Muscle of arm (tissue), 14 donors: ENCODE data around the gene SLC5A10. TPM values are rescaled to one million over a fixed set of nuclear protein-coding genes. Genes with fewer than 3 reads are reported as not detected.
"Not testable (repeated sequence)": the region's sequence is repeated elsewhere in the genome, so short reads cannot be mapped to it uniquely, and the experiment has no call there.

Experiments used
- DNase-seq: peaks from one replicate; pipeline ENCODE4 v3.0.0-alpha.2; 2013
- long read RNA-seq, 11 donors: transcript quantifications; one replicate each; lab custom pipeline, GENCODE V29; 2026
- polyA plus RNA-seq, 12 donors: library from polyadenylated mRNA; unstranded; fragments of 120-200 nt; gene quantifications; one replicate each; pipeline ENCODE4 v1.2.1, GENCODE V29; 2013; ENCODE audit not compliant: insufficient read length in 12 of 12

The SLC5A10 gene
- under 1 TPM in 7 of 12 donors, not detected in 5; 0.05 to 0.29 (median 0.12) TPM for polyA plus RNA-seq
- long read RNA-seq, donor 1, result 0 reads
- long read RNA-seq, donor 2, result 0 reads
- long read RNA-seq, donor 3, result 0 reads
- long read RNA-seq, donor 4, result 0 reads
- long read RNA-seq, donor 5, result 0 reads
- long read RNA-seq, donor 6, result 0 reads
- long read RNA-seq, donor 7, result 0 reads
- long read RNA-seq, donor 8, result 0 reads
- long read RNA-seq, donor 9, result 0 reads
- long read RNA-seq, donor 10, result 0 reads
- long read RNA-seq, donor 11, result 0 reads

DNA sequence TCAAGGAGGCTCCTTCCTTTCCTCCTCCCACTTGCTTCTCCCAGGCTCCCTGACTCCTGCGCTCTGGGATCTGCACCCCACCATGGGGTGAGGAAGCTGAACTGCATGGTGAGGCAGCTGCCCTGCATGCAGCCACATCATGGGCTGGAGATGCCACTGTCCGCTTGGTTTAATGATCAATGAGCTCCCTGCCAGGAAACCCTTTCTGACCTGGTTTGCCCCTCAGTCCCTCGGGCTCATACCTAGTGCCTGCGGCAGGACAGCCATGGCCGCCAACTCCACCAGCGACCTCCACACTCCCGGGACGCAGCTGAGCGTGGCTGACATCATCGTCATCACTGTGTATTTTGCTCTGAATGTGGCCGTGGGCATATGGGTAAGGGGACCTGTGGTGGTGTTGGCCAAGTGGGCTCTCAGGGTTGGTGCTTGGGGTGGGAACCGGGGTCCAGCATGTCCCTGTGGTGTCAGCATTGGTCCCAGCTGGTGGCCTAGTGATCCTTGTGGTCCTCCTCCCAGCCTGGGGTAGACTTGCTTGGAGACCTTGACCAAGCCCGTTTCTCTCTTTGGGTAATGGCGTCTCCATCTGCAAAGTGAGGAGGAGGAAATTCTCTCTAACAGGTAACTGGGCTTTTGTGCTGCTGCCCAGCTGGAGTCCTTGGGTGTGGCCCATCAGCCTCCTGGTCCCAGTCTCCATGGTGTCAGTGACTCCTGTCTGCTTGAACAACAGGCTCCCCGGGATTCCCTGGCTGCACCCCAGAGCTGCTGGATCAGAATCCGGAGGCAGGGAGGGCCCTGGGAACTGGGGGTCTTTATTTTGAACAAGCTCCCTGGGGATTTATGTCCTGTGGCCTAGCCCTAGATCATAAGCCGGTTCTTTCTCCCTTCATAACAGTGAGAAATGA, at the start of gene SLC5A10:
Gene SLC5A10 (plus strand): TSS at position 225 of the 902 bp plus-strand sequence. CDS start 41 bp downstream, at position 266.
- DNase-seq, result no peak

DNA sequence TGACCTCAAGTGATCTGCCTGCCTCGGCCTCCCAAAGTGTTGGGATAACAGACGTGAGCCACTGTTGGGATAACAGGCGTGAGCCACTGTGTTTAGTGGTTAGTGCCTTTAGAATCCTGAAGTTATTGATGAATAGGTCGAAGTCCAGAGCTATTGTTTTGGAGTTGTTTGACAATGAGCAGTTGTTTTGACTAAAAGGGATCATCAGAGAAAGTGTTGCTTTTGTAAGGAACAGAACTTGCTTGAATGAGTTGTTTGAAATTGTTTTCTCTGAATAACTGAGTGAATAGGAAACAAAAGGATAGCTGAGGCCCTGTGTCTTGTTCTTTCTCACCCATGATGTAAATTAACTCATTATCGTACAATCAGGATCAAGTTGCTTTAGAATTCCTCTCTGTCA, 47.5 kb upstream of the SLC5A10 start:
- DNase-seq, result no peak

DNA sequence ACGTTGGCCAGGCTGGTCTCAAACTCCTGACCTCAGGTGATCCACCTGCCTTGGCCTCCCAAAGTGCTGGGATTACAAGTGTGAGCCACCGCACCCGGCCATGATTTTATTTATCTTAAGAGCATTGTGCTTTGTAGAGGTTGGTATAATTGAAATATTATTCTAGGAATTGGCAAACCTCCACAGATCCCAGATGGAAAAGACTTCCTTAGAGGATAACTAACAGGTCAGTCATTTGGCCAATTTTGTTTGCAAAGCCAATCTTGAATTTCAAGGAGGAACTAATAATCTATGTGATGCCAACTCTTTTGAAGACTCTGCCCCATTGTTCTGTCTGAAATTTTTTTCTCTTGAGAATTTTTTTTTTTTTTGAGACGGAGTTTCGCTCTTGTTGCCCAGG, 46.7 kb upstream of the SLC5A10 start:
- DNase-seq, result no peak

DNA sequence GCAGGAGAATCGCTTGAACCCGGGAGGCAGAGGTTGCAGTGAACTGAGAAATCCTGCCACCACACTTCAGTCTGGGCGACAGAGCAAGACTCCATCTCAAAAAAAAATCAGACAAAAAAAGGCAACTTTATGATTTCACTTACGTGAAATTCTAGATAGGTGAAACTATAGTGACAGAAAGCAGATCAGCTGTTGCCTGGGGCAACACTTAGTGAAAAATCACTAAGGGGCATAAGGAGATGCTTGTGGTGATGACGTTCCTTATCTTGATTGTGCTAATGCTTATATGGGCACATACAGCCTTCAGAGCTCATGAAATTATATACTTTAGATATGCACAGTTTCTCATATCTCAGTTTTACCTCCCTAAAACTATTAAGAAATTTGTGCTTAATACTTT, 41.6 kb upstream of the SLC5A10 start:
- no peak for DNase-seq

DNA sequence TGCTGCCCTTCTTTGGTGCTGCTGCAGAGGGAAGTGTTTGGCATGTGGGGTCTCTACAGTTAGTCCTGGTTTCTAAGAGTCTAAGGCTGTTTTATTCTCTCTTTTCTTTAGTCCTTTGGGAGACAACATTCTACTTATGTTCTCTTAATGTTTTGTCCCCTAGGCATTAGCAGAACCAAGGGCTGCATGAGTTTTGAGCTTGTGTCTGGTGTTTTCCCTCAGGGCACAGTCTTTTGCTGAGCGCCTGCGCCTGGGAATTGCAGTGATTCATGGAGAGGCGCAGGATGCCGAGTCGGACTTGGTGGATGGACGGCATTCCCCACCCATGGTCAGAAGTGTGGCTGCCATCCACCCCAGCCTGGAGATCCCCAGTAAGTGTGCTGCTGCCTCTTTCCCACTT, 41.1 kb upstream of the SLC5A10 start:
- no peak for DNase-seq

DNA sequence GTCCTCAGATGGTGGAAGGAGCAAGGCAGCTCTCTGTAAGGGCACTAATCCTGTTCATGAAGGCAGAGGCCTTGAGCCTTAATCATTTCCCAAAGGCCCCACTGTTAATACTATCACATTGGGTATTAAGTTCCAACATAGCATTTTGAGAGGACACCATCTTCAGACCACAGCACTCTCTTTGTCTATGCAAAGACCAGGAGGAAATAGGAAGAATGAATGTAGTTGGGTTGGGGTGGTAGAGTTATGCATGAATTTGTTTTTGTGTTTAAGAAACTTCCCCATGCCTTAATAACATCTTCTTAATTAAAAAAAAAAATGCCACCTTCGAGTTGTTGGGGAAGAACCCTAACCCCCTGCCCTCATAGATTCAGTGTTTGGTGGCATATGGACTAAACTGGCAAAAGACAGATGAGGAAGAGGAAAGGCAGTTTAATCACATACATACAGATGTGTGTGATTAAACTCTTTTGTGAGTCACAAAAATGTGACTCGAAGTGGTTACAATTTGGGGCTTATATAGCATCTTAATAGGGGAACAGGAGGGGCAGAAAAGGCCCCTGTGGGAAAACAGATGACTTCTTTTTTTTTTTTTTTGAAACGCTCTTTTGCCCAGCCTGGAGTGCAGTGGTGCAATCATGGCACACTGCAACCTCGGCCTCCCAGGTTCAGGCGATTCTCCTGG, 35.0 kb upstream of the SLC5A10 start:
- no peak for DNase-seq

DNA sequence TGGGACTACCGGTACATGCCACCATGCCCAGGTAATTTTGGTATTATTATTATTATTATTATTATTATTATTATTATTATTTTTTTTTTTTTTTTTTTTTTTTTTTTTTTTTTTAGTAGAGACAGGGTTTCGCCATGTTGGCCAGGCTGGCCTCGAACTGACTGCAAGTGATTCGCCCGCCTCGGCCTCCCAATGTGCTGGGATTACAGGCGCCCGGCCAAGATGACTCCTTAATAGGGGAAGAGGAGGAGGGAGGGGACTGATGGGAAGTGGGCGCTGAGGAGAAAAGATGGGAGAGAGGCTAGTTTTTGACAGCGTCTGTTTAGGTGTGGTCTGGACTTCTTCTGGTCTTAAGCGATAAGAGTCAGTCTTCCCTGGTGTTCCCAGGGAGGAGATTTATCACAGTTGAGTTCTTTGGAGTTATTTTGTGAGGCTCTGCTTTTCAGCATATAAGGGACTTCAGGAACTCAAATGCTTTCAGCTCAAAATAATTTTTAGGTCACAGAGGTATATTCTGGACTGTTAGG, 34.4 kb upstream of the SLC5A10 start:
- DNase-seq, result no peak

DNA sequence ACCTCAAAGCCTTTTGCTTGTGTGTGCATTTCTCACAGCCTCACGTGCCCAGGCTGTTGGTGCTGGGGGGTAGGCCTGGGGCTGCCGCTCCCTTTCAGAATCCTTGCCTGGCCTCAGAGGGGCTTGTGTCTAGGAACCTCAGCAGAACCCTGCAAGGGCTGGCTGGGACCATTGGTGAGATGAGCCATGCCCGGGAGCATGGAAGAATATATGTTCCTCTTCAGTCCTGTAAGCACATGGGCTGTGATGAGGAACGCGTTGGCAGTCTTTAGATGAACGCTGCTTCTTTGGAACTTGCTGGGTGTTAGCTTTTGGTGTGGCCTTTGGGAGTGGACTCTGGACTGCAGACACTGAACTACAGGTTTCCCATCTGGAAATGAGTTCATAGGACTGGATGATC, 32.0 kb upstream of the SLC5A10 start:
- no peak for DNase-seq

DNA sequence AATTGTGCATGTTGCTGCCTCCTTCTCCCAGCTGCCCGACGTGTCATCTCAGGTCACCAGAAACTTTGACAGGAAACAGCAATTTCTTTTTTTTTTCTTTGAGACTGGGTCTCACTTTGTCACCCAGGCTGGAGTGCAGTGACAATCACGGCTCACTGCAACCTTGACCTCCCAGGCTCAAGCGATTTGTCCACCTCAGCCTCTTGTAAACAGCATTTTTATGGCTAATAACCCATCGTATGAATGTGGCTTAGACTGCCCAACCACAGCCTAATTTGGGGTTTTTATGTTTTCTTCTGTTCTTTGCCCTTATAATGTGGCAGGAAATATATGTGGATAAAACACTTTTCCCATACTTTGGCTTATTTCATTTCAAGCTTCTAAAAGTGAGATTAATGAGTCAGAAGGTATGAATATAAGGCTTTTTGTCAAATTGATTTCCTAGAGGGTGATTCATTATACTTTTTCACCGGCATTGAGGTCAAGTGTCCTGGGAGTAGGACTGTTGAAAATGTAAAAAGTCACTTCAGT, 31.0 kb upstream of the SLC5A10 start:
- no peak for DNase-seq

DNA sequence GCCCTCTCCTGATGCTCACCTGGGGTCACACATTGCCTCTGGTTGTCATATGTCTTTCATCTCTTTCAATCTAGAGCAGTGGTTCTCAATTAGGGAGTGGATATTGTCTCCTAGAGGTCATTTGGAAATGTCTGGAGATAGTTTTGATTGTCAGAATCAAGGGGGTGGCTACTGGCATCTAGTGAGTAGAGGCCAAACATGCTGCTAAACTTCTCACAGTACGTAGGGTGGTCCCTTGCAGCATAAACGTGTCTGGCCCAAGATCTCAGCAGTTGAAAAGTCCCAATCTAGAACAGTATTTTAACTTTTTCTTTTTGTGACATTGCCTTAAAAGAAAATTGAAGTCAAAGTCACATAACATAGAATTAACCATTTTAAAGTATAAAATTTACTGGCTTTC, 30.5 kb upstream of the SLC5A10 start:
- no peak for DNase-seq

DNA sequence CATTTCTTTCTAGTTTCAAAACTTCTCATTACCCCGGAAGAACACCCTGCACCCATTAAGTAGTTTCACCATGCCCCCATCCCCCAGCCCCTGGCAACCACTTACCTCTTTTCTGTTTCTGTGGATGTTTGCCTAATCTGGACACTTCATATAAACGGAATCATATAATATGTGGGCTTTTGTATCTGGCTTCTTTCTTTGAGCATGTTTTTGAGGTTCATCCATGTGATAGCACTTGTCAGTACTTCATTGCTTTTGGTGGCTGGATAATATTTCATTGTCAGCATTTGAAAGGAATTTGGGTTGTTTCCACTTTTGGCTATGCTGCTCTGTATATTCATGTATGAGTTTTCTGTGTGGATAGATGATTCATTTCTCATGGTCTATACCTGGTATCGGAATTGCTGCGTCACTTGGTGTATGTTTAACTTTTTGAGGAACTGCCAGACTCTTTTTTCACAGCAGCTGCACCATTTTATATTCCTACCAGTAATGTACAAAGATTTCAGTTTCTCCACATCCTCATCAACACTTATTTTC, 30.0 kb upstream of the SLC5A10 start:
- DNase-seq, result no peak

DNA sequence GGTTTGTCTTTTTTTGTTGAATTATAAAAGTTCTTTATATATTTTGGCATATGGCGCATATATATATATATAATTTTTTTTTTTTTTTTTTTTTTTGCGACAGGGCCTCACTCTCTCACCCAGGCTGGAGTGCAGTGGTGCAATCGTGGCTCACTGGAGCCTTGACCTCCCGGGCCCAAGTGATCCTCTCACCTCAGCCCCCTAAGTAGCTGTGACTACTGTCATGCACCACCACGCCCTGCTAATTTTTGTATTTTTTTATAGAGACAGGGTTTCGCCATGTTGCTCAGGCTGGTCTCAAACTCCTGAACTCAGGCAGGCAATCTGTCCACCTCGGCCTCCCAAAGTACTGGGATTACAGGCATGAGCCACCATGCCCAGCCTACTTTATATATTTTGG, 29.4 kb upstream of the SLC5A10 start:
- not testable (repeated sequence) for DNase-seq

DNA sequence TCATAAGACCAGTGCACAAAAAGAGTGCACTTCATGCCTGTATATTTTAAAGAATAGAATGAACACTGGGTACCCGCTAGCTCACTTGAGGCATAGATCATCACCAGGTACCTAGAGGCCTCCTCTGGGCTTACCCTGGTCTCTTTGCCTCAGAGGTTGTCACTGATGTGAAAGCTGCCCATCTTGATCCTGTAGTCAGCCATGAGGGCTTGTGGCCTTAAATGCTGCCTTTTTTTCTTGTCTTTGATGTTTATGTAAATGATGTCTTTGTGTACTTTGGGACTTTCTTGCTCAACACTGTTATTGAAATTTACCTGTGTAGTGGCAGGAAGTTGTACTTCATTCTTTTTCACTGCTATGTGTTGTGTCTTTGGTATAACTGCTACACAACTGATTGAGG, 26.8 kb upstream of the SLC5A10 start:
- no peak for DNase-seq

DNA sequence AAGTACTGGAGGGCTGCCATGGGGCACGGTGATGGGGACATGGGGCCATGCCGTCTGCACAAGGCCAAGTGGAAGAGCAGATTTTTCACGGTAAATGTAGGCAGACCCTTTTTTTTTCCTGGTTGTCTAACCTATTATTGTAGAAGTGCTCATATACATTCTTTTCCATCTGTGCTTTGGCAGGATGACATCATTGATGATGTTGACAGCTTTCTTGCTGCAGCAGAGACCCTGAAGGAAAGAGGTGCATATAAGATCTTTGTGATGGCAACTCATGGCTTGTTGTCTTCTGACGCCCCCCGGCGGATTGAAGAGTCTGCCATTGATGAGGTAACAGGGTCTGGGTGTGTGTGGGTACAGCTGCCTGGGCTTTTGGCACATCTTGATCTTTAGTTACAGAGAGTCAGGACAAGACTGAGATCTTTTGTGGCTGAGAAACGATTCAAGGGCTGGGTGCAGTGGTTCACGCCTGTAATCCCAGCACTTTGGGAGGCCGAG, 23.3 kb upstream of the SLC5A10 start:
- DNase-seq, result no peak

DNA sequence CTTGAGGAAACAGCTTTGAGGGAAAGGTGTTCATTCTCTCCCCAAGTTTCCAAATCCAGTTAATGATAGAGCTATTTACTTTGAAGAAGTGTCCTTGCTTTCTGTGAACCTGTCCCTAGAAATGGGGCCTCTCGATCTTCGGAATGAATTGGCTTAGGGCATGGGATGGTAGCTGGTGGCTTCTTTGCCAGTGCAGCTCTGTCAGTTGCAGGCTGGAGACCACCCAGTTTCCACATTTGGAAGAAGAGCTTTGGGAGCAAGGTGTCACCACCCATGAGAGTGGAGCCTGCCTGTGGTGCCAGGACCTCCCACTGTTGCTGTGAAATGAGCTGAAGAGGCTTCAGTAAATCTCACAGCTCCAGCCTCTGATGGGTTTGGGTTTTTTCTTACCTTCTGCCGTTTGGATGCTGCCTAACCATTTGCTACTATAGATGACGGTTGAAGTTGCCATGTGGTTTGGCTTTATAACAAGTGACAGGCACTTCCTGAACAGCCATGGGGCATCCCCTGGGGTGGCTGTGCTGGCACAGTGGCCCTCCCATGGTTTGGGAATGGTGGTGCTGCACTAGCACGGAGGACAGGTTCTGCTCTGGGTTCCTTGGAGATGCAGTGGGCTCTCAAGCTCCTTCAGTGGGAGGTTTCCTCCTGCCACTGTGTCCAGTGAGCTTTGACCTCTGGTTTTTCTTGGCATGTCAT, 19.5 kb upstream of the SLC5A10 start:
- no peak for DNase-seq

DNA sequence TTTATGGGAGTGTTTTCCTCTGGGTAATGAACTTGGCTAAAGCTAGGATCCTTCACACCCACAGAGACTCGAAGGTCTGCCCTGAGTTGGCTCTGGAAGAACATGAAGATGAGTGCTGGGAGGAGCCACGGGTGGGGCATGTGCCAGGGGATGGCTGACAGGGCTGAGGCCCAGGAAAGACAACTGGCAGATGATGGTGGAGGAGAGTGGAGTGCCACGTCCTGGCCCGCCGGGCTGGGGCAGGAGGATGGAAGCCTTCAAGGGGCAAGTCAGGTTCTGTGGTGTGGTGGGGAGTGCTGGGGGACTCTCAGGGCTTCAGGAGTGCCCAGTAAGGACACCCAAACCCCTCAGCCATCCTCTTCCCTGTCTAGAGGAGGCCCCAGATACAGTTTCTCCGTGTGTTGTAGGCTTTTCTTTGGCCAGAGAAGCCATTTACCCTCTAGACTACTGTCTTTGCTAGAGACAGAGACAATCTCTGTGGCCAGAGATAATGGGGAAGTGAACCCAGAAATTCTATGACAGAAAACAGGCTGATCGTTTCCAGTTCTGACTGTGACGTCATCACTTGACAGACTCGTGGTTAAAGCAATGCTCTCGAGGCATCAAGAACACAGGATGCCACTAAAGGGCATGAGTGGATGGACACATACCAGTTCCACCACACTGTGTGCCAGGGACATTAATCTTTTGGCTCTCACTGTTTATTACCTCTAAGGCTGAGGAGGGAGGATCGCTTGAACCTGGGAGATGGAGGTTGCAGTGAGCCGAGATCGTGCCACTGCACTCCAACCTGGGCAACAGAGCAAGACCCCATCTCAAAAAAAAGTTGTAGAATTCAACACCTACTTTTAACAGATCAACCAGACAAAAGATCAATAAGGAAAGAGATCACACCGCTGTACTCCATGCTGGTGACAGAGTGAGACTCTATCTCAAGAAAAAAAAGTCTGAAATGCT, 18.6 kb upstream of the SLC5A10 start:
- DNase-seq, result no peak

DNA sequence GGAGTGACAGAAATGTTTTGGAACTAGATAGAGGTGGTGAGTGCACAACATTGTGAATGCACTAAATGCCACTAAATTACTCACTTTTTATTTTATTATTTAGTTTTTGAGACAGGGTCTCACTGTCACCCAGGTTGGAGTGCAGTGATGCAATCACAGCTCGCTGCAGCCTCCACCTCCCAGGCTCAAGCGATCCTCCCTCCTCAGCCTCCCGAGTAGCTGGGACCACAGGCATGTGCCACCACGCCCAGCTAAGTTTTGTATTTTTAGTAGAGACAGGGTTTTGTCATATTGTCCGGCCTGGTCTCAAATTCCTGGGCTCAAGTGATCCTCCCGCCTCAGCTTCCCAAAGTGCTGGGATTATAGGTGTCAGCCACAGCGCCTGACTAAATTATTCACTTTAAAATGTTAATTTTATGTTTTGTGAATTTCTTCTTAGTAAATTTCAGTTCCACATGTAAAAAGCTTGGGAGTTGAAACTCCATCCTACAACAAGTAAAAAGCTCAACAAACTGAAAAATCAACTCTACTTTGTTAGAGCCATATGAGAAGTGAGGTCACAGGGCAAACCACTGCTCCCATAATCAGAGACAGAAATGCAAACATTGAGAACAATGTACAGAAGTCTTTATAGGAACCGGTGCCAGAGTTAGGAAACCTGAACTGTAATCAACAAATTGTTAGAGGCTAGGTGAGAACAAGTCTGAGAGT, 13.8 kb upstream of the SLC5A10 start:
- no peak for DNase-seq

DNA sequence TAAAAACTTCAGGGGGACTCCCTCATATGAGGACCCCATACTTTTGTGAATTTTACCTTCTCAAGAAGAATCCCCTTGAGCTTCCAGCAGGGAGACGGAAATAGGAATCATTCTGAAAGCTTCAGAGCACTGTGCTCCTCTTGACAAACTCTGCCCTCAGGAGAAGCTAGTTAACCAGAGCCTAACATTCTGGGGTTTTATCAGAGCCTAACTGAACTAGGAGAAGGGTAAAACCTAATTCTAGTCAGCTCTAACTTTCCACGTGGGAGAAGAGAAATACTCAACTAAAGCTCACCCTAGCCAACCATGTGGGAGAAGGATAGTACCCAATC, 13.3 kb upstream of the SLC5A10 start:
- no peak for DNase-seq

DNA sequence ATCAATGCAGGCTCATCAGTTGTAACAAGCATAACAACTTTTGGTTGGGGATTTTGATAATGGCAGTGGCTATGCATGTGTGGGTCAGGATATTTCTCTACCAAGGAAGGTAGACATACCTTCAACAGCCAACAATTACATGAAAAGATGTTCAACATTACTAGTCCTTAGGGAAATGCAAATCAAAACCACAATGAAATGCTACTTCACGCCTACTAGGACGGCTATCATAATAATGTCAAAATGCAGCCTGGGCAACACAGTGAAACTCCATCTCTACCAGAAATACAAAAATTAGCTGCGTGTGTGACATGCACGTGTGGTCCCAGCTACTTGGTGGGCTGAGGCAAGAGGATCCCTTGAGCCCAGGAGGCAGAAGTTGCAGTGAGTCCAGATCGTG, 7.3 kb upstream of the SLC5A10 start:
- no peak for DNase-seq
